Measurements from ENCODE around the gene SLC25A13. TPM values are rescaled to one million over a fixed set of nuclear protein-coding genes. Genes with fewer than 3 reads are reported as not detected.

SLC25A13 gene
- total and polyA plus RNA-seq, 2 of the 4 experiments (the other 2 are of a cell fraction), result 7.4 to 11.7 TPM

DNA sequence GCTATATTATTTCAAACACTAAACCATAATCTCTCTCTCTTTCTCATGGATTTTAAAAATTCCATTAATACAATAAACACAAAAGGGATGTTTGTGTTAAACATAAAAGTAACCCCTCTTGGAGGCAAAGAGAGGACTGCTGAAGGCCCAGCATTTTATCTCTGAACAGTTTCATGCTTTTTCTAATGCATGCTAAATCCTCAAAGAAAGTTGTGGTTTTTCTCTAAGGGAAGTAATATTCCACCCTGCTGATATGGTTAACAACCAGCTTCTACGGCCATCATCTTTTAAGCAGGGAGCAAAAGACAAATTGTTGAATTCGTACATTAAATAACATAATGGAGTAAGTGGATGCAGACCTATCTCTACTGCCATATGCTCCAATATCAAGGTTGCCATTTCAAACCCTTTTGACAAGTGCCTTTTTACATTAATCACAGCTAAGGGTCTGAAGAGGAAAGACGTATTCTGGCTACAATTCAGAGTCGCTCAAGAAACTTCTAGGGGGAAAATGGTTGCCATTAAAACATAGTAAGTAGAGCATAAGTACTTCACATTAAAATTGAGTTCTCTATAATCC is 103.1 kb downstream of the SLC25A13 start:
- H4K8ac ChIP-seq (ENCODE audit: low read depth in 2 of 2, low read length in 2 of 2), result no peak overlapping the region
- no peak overlapping the region for H3K23ac ChIP-seq (ENCODE audit: low read depth, low read length)
- no peaks in the 10 kb centered on the region for H3K9me3 ChIP-seq (ENCODE audit: control insufficient read depth, insufficient read depth, low read length)
- no peak overlapping the region for H3K14ac ChIP-seq (replicated peaks; ENCODE audit: low read depth, low read length)
- H3K4ac ChIP-seq (ENCODE audit: low read depth, low read length), result no peak overlapping the region
- peaks cover 0 to 3% of the 10 kb centered on the region in 2 experiments; a peak in 1 of 4 replicates for H3K79me1 ChIP-seq (ENCODE audit: low read depth in 1 of 2, low read length in 2 of 2)
- no CpG with 5 or more reads among the region's 4 CpGs for WGBS, 2 experiments (ENCODE audit: extremely low coverage in 2 of 2, insufficient read length in 1 of 2)
- H3K4me3 ChIP-seq (ENCODE audit: insufficient read depth, low read depth, low read length), result no peak overlapping the region
- DNase-seq, result no peak
- no peaks in the 10 kb centered on the region for H3K4me1 ChIP-seq (ENCODE audit: control insufficient read depth, insufficient read depth, low read length)
- H3K4me2 ChIP-seq (ENCODE audit: low read depth, low read length), result no peak overlapping the region
- H3K56ac ChIP-seq (ENCODE audit: extremely low read depth, insufficient read depth, low read length), result no peak overlapping the region
- POLR2A ChIA-PET (ENCODE audit: unreplicated experiment), result no interaction called here
- BruUV-seq (replicated peaks), result no TSS peak
- ATAC-seq (ENCODE audit: low read depth), result no peak
- no peak overlapping the region for H2BK5ac ChIP-seq (ENCODE audit: low read depth, low read length, poor library complexity, severe bottlenecking)
- TF ChIP-seq SMC3 (IDR thresholded peaks at IDR 0.05; ENCODE audit: low read depth, low read length) (no peak), POLR2A (IDR thresholded peaks at IDR 0.05; ENCODE audit: low read depth, low read length) (no peak), CEBPB (IDR thresholded peaks at IDR 0.05; ENCODE audit: low read depth, low read length) (no peak)
- TF ChIP-seq, protein P1, sequence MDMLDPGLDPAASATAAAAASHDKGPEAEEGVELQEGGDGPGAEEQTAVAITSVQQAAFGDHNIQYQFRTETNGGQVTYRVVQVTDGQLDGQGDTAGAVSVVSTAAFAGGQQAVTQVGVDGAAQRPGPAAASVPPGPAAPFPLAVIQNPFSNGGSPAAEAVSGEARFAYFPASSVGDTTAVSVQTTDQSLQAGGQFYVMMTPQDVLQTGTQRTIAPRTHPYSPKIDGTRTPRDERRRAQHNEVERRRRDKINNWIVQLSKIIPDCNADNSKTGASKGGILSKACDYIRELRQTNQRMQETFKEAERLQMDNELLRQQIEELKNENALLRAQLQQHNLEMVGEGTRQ (IDR thresholded peaks at IDR 0.05; ENCODE audit: low read depth, low read length), result no peak
- H2AK5ac ChIP-seq (ENCODE audit: low read depth, low read length), result no peak overlapping the region
- no peak overlapping the region for H3K9ac ChIP-seq (ENCODE audit: low read depth, low read length)
- CTCF ChIA-PET, result interaction anchor here (0.8 kb wide), 1 partner anchor 16 kb away, joined by 3 read pairs; no protein-coding TSS in a partner anchor
- intact Hi-C loops (cut with micrococcal nuclease), result no loop called here
- H2AK9ac ChIP-seq (replicated peaks; ENCODE audit: low read depth, low read length, poor library complexity), result no peak overlapping the region
- H3K27ac ChIP-seq (ENCODE audit: insufficient read depth, low read length), result no peak overlapping the region
- no peaks in the 10 kb centered on the region for H3K27me3 ChIP-seq (ENCODE audit: control insufficient read depth, insufficient read depth, low read length)
- no peak overlapping the region for H2AFZ ChIP-seq (replicated peaks; ENCODE audit: low read length, poor library complexity)
- no peaks in the 10 kb centered on the region for H3K36me3 ChIP-seq (ENCODE audit: control insufficient read depth, insufficient read depth, low read length)
- no peaks in the 10 kb centered on the region for H4K20me1 ChIP-seq (ENCODE audit: insufficient read depth, low read length)
- in situ Hi-C loops (cut with MboI; ENCODE audit: low sequenced_read_pairs), result no loop called here
- no peaks in the 10 kb centered on the region for H3K9me1 ChIP-seq (ENCODE audit: insufficient read depth, low read length)
- H4K5ac ChIP-seq (ENCODE audit: low read depth, low read length), result no peak overlapping the region
- dilution Hi-C loops (cut with HindIII; ENCODE audit: low sequenced_read_pairs, unreplicated experiment), result no loop called here
- H3K18ac ChIP-seq (ENCODE audit: low read depth, low read length), result no peak overlapping the region
- no peak overlapping the region for H2BK120ac ChIP-seq (ENCODE audit: low read depth, low read length)
- H2BK15ac ChIP-seq (ENCODE audit: low read depth, low read length), result no peak overlapping the region
- no peak overlapping the region for H2BK20ac ChIP-seq (ENCODE audit: low read depth, low read length)
- no peak overlapping the region for H4K91ac ChIP-seq (ENCODE audit: insufficient read depth, low read depth, low read length)

Data from IMR-90 (cell line).